A172 (cell line): ENCODE results near the gene CHMP3. TPM values are rescaled to one million over a fixed set of nuclear protein-coding genes. Genes with fewer than 3 reads are reported as not detected.
"Not testable (repeated sequence)": the region's sequence is repeated elsewhere in the genome, so short reads cannot be mapped to it uniquely, and the experiment has no call there.

ENCODE experiments used
- DNase-seq: peaks from one replicate; pipeline ENCODE4 v3.0.0-alpha.2; 2015; ENCODE audit warnings: low spot score
- total RNA-seq: library from RNA; depleted of rRNA; stranded (reverse); fragments of >200 nt; shearing (Covaris generic); gene quantifications from 2 replicates; pipeline ENCODE4 v1.2.3, GENCODE V29; 2014; rRNA removed

The CHMP3 gene
- 99.2 and 143 TPM in 2 replicates for total RNA-seq

- peak; percentile 98 for DNase-seq
Measured at GRCh38 chr2:86562922-86563649, at the start of gene CHMP3. Gene CHMP3 (minus strand): TSS chr2:86563443. CDS start chr2:86563348, 95 bp downstream.

GRCh38 chr2:86610871-86611270 is 47.6 kb upstream of the CHMP3 start:
- DNase-seq = no peak

- DNase-seq = no peak
Measured at GRCh38 chr2:86608832-86609410, 45.7 kb upstream of the CHMP3 start.

GRCh38 chr2:86603905-86604304 is 40.7 kb upstream of the CHMP3 start:
- DNase-seq = no peak

GRCh38 chr2:86598966-86599365 is 35.7 kb upstream of the CHMP3 start:
- no peak for DNase-seq

GRCh38 chr2:86596118-86596517 is 32.9 kb upstream of the CHMP3 start:
- DNase-seq = no peak

GRCh38 chr2:86593266-86593665 is 30.0 kb upstream of the CHMP3 start:
- DNase-seq = no peak

GRCh38 chr2:86592547-86593230 is 29.4 kb upstream of the CHMP3 start:
- DNase-seq = peak; percentile 45

- not testable (repeated sequence) for DNase-seq
Measured at GRCh38 chr2:86589701-86590100, 26.5 kb upstream of the CHMP3 start.

- DNase-seq = peak; percentile 61
Measured at GRCh38 chr2:86584151-86584913, 21.1 kb upstream of the CHMP3 start.

GRCh38 chr2:86580560-86580959 is 17.3 kb upstream of the CHMP3 start:
- DNase-seq = no peak

- DNase-seq = no peak
Measured at GRCh38 chr2:86577817-86578456, 14.7 kb upstream of the CHMP3 start.

GRCh38 chr2:86570059-86570458 is 6.8 kb upstream of the CHMP3 start:
- DNase-seq = no peak

- DNase-seq = no peak
Measured at GRCh38 chr2:86566821-86567190, 3.6 kb upstream of the CHMP3 start.

GRCh38 chr2:86566158-86566820 is 3.0 kb upstream of the CHMP3 start:
- DNase-seq = no peak

GRCh38 chr2:86563650-86564061 is 413 bp upstream of the CHMP3 start:
- no peak for DNase-seq

GRCh38 chr2:86562485-86562921 is 740 bp downstream of the CHMP3 start:
- DNase-seq = no peak

- DNase-seq = no peak
Measured at GRCh38 chr2:86557836-86558235, 5.4 kb downstream of the CHMP3 start.

- DNase-seq = no peak
Measured at GRCh38 chr2:86556508-86556907, 6.7 kb downstream of the CHMP3 start.

- DNase-seq = no peak
Measured at GRCh38 chr2:86552889-86553288, 10.4 kb downstream of the CHMP3 start.
